SK-MEL-5 (cell line): ENCODE data around the gene DDN. TPM values are rescaled to one million over a fixed set of nuclear protein-coding genes. Genes with fewer than 3 reads are reported as not detected.

ENCODE experiments used
- DNase-seq: peaks from one replicate; pipeline ENCODE4 v3.0.0-alpha.2; 2016; ENCODE audit warnings: low read depth, low spot score
- in situ Hi-C: cut with HindIII; loops from 2 replicates; pipeline ENCODE4 v1.10.0; 2016; ENCODE audit warnings: low sequenced_read_pairs, high pct_unique_total_duplicates, low pct_unique_long_range_greater_than_20kb
- polyA plus RNA-seq, 2 experiments: library from polyadenylated mRNA; depleted of rRNA; stranded (reverse); fragments of >200 nt; gene quantifications; 2 replicates each; pipeline ENCODE4 v1.2.3, GENCODE V29; 2015
- total RNA-seq: library from RNA; depleted of rRNA; stranded (reverse); fragments of >200 nt; shearing (Covaris generic); gene quantifications from 2 replicates; pipeline ENCODE4 v1.2.3, GENCODE V29; 2014; rRNA removed

The DDN gene
- total RNA-seq = 0.03 TPM in 1 of 2 replicates, not detected in the other
- polyA plus RNA-seq (2015; cell fraction: cytosol; rRNA removed) = 0.06 and 0.14 TPM in 2 replicates
- polyA plus RNA-seq (2015; cell fraction: nucleus; rRNA removed) = 1.2 and 1.6 TPM in 2 replicates

GRCh38 chr12:48999371-49000131, at the start of gene DDN:
DDN (minus strand) TSS chr12:48999375; CDS start chr12:48999287, 88 bp downstream.
- in situ Hi-C loops = no loop called here
- DNase-seq = no peak

- DNase-seq = no peak
- in situ Hi-C loops = no loop called here
Measured at GRCh38 chr12:49048953-49049352, 49.8 kb upstream of the DDN start.

DNA sequence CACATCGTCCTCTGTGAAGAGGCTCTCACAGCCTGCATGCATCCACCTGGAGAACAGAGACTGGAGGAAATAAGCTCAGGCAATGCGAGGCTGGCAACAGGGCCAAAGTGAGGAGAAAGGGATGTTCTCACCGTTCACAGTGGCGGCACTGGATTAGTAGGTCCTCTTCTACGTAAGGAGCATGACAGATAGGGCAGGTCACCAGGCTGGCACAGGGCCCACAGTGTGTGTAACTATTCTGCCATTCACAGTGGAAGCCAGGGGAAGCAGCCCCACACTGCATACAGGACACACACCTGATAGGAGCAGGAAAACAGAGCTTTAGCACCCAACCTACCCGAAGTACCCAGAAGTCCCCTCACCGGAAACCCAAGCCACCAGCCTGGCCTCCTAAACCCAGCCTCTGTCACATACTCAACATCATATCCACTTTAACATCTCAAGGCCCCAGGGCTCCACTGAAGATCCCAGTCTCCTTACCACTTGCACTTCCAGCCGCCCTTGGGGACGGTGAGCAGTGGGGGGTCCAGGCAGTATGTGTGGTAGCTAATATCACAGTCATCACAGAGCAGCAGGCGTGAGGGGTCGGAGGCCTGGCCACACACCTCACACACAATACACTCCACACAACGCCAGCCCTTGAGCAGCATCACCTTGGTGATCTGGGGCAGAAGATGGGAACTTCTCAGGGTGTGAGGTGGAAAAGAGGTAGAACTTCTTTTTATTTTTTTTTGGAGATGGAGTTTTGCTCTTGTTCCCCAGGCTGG, 47.1 kb upstream of the DDN start:
- in situ Hi-C loops = no loop called here
- no peak for DNase-seq

GRCh38 chr12:49044660-49045059, 45.5 kb upstream of the DDN start:
- no peak for DNase-seq
- in situ Hi-C loops = no loop called here

DNA sequence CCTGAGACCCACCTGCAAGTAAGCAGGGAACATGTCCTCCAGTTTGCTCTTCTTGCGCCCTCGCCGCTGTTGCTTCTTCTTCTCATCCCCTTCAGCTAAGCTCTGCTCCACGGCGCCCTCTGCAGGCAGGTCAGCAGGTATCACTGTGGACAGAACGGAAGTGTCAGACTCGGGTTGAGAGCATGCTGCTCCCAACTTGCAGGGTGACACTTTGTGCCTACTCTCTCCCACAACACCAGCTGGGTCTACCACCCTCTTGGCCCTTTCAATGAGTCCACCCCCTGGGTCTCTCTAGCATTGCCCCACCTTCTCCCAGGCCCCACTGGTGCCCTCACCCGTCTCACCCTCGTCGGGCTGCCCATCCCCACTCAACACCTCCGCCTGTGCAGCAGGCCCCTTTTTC, 44.7 kb upstream of the DDN start:
- DNase-seq = peak; percentile 82
- in situ Hi-C loops = no loop called here

DNA sequence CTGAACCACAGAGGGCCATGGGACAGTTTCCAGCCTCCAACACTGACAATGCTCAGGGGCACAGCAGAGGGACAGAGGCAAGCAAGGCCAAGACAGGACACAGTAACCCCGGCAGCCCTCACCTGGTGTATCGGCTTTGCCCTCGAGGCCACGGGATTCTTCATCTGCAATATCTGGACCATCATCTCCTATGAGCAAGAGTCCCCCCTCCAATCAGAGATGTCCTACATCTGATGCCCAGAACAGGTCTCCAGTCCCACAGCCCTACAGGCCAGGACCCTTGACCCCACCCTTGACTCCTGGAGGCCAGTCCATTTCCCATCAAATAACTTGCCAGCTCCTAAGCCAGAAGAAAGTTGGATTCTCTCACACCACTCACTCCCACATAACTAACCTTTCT, 44.1 kb upstream of the DDN start:
- in situ Hi-C loops = no loop called here
- no peak for DNase-seq

- in situ Hi-C loops = no loop called here
- no peak for DNase-seq
Measured at GRCh38 chr12:49041881-49042484, 42.8 kb upstream of the DDN start.

GRCh38 chr12:49041036-49041880, 42.1 kb upstream of the DDN start:
- in situ Hi-C loops = no loop called here
- DNase-seq = no peak

DNA sequence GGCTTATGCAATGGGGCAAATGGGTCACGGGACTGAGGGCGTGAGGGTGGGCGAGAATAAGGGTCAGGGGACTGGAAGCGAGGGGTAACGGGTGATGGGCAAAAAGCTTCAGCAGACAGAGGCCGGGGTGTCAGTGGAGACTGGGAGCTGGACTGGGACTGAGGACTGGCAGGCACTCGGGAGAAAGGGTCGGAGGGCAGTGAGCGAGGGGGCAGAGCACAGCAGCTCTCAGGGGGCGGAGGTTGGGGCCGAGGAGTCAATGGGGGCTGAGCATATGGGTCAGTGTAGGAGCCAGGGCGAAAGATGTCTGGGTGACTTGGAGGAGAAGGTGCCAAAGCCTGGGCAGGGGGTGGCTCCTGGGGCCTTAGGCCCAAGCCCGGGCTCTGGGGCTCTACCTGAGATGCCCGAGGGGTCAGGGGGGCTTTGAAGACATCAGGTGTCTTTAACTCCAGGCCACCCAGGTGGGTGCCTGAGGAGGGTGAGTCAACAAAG, 41.2 kb upstream of the DDN start:
- DNase-seq = no peak
- in situ Hi-C loops = no loop called here

GRCh38 chr12:49039421-49040363, 40.5 kb upstream of the DDN start:
- in situ Hi-C loops = no loop called here

GRCh38 chr12:49038291-49038955, 39.2 kb upstream of the DDN start:
- in situ Hi-C loops = no loop called here
- DNase-seq = no peak

More at GRCh38 chr12:49039421-49040363, 40.5 kb upstream of the DDN start:
- no peak for DNase-seq

DNA sequence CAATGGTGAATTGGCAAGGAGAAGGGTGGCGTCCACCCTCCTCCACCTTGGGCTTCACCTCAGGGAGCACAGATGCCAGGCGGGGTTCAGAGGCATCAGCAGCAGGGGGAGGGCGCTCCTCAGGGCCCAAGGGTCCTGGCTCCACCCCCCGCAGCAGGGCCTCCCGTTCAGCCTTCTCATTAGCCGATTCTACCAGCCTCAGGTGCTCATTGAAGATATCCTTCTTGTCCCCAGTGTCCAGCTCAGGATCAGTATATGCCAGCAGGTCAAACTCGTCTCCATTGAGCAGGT, 38.7 kb upstream of the DDN start:
- in situ Hi-C loops = no loop called here
- DNase-seq = no peak

DNA sequence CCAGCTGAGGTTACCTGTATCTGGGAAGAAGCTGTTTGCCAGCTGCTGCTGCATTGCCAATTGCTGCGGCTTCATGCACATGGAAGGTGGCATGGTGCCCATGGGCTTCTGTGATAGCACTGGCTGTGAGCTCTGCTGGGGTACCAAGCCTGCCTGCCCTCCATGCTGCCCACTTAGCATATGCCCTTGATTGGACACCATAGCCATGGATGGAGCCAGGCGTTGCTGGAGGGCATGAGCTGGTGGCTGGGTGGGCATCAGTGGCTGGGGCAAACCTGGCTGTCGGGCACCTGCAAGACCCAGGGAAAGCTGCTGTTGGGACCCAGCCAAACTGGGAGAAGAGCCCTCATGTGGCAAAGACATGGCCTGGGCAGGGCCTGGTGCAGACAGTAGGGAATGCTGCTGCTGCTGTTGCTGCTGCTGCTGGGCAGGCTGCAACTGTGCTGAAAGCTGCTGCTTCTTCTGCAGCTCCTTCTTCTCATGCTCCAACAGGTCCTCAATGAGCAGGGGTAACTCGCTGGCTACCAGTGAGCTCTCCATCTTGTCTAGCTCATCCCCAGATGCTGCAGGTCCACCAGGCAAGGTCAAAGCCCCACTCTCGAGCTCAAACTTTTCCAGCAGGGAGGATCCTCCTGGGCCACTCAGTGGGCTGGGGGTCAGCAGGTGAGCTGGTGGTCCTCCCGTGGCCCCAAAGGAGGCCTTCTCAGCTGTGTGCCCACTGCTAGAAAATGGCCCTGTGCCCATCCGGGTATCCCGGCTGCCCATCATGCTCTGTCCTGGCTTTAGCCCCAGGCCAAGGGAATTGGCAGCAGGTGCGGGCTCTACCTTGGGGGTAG, 38.2 kb upstream of the DDN start:
- DNase-seq = no peak
- in situ Hi-C loops = no loop called here

GRCh38 chr12:49036029-49036428, 36.9 kb upstream of the DDN start:
- no peak for DNase-seq
- in situ Hi-C loops = no loop called here

DNA sequence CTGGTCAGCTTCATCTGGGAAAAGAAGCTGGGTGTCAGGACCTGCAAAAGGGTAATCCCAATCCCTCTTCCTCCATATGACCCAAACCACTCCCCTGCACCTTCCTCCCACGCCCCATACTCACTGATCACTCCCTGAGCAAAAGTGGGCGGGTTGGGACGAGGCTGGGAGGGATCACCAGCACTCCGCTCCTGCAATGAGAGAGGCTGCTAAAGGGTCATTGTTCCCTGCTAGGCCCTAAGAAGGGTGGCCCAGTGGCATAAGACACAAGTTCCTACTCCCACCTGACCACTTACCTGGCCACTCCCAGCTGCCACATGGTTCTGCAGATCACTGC, 35.1 kb upstream of the DDN start:
- DNase-seq = no peak
- in situ Hi-C loops = no loop called here
